ENCODE measurements around the gene SIGLEC10. TPM values are rescaled to one million over a fixed set of nuclear protein-coding genes. Genes with fewer than 3 reads are reported as not detected.
"Not testable (repeated sequence)": the region's sequence is repeated elsewhere in the genome, so short reads cannot be mapped to it uniquely, and the experiment has no call there.

The SIGLEC10 gene
- total RNA-seq, 1 donor from 2014 or later: not detected

DNA sequence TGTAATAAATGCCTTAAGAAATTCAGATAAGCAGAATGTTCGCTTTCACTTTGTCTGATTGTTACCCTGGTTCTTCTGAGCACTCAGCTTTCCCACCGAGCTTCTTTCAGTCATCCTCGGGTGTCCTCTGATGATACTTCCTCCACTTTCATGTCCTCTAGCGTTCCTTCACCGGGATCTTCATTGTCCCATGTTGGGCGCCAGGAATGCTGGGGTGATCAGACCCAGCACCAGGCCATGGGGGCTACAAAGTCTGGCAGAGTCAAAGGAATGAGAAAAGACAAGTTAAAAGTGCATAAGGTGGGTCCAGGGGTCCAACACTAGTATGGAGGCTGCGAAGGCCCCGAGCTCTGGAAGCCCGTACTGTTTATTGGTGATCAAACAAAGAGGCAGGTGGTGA, 15.3 kb downstream of the SIGLEC10 start:
- H3K27me3 Mint-ChIP-seq (ENCODE audit: low read depth, unreplicated experiment): no peaks in the 10 kb centered on the region
- Histone ChIP-seq H2AFZ (ENCODE audit: low read depth, low read length) (no peak overlapping the region), H3K4me1 (ENCODE audit: insufficient read depth, low read length) (no peaks in the 10 kb centered on the region), H3K9me3 (ENCODE audit: insufficient read depth, low read depth, low read length) (peaks cover 11% of the 10 kb centered on the region), H3K27ac (ENCODE audit: low read depth, low read length) (no peak overlapping the region), H3K4me2 (ENCODE audit: low read length) (no peak overlapping the region), H3K4me3 (ENCODE audit: insufficient read depth, low read depth, low read length) (no peak overlapping the region), H3K79me2 (ENCODE audit: insufficient read depth, low read length) (no peaks in the 10 kb centered on the region), H3K27me3 (ENCODE audit: insufficient read depth, low read length) (no peaks in the 10 kb centered on the region), H3K9ac (ENCODE audit: low read length) (no peak overlapping the region), H3K36me3 (ENCODE audit: insufficient read depth, low read length) (no peaks in the 10 kb centered on the region), H4K20me1 (ENCODE audit: insufficient read depth, low read length) (no peaks in the 10 kb centered on the region)
- DNase-seq (ENCODE audit: low read depth) (no peak), FAIRE-seq (no peak)
- TF ChIP-seq, protein P1, sequence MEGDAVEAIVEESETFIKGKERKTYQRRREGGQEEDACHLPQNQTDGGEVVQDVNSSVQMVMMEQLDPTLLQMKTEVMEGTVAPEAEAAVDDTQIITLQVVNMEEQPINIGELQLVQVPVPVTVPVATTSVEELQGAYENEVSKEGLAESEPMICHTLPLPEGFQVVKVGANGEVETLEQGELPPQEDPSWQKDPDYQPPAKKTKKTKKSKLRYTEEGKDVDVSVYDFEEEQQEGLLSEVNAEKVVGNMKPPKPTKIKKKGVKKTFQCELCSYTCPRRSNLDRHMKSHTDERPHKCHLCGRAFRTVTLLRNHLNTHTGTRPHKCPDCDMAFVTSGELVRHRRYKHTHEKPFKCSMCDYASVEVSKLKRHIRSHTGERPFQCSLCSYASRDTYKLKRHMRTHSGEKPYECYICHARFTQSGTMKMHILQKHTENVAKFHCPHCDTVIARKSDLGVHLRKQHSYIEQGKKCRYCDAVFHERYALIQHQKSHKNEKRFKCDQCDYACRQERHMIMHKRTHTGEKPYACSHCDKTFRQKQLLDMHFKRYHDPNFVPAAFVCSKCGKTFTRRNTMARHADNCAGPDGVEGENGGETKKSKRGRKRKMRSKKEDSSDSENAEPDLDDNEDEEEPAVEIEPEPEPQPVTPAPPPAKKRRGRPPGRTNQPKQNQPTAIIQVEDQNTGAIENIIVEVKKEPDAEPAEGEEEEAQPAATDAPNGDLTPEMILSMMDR (IDR thresholded peaks at IDR 0.05; ENCODE audit: insufficient read depth, low read depth, low read length): no peak
- TF ChIP-seq EZH2 (IDR thresholded peaks at IDR 0.05; ENCODE audit: insufficient read depth, low read length): no peak
- H3K4me1 Mint-ChIP-seq (ENCODE audit: low read depth, unreplicated experiment): peaks cover 8% of the 10 kb centered on the region
- H3K36me3 Mint-ChIP-seq (ENCODE audit: low read depth, unreplicated experiment): no peaks in the 10 kb centered on the region
- no peak overlapping the region for H3K27ac Mint-ChIP-seq (ENCODE audit: unreplicated experiment)
- peaks cover 34% of the 10 kb centered on the region for H3K9me3 Mint-ChIP-seq (ENCODE audit: unreplicated experiment)
- no peak overlapping the region for H3K4me3 Mint-ChIP-seq (ENCODE audit: unreplicated experiment)

DNA sequence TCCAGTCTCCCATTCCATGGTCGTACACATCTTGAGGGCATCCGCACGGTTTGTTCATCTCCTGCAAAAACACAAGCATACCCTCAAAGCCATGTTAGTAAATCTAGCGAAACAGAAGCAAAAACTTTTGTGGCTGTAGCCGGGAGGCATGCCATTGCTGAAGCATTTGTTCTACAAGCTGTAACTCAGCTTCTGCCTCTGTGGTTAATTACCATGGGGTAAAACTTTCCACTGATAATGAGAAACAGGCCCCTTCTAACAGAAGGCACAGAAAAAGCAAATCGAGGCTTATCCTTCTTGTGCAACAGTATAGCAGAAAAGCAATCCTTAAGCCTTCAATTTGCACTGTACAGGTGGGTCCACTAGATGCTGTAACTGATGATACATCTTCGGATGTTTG, 17.5 kb downstream of the SIGLEC10 start:
- H2AFZ ChIP-seq (ENCODE audit: low read depth, low read length); H3K79me2 ChIP-seq (ENCODE audit: insufficient read depth, low read length); H3K36me3 ChIP-seq (ENCODE audit: insufficient read depth, low read length); H3K4me1 Mint-ChIP-seq (ENCODE audit: low read depth, unreplicated experiment); H3K4me1 ChIP-seq (ENCODE audit: insufficient read depth, low read length); H3K27me3 Mint-ChIP-seq (ENCODE audit: low read depth, unreplicated experiment); DNase-seq (ENCODE audit: low read depth); H3K4me3 Mint-ChIP-seq (ENCODE audit: unreplicated experiment); H3K36me3 Mint-ChIP-seq (ENCODE audit: low read depth, unreplicated experiment); H3K27me3 ChIP-seq (ENCODE audit: insufficient read depth, low read length); H3K4me3 ChIP-seq (ENCODE audit: insufficient read depth, low read depth, low read length); H3K27ac Mint-ChIP-seq (ENCODE audit: unreplicated experiment); FAIRE-seq; H3K4me2 ChIP-seq (ENCODE audit: low read length); H4K20me1 ChIP-seq (ENCODE audit: insufficient read depth, low read length); H3K9ac ChIP-seq (ENCODE audit: low read length); H3K27ac ChIP-seq (ENCODE audit: low read depth, low read length): not testable (repeated sequence)
- peaks cover 11% of the 10 kb centered on the region for H3K9me3 ChIP-seq (ENCODE audit: insufficient read depth, low read depth, low read length)
- H3K9me3 Mint-ChIP-seq (ENCODE audit: unreplicated experiment): peaks cover 28% of the 10 kb centered on the region

DNA sequence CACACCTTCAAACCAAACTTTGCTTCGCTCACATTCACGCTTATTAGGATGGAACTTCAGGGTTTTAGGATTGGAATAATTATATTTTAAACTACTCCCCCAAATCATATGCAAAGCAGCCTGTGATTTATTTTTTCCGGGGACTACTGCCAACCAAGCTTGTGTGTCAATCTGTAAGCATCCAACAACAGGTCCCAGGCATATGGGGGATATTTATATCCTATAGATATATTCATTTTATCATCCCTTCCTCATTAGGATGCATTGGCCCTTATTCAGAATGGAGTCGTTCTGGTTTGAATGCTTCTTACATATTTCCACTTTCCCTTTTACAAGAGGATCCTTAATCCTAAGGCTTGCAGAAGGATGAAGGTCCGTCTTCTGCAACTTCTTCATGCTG, 18.2 kb downstream of the SIGLEC10 start:
- H2AFZ ChIP-seq (ENCODE audit: low read depth, low read length): no peak overlapping the region
- no peak for FAIRE-seq
- no peaks in the 10 kb centered on the region for H3K4me1 ChIP-seq (ENCODE audit: insufficient read depth, low read length)
- H3K27ac Mint-ChIP-seq (ENCODE audit: unreplicated experiment): no peak overlapping the region
- no peaks in the 10 kb centered on the region for H3K79me2 ChIP-seq (ENCODE audit: insufficient read depth, low read length)
- H3K4me2 ChIP-seq (ENCODE audit: low read length): no peak overlapping the region
- peaks cover 9% of the 10 kb centered on the region for H3K4me1 Mint-ChIP-seq (ENCODE audit: low read depth, unreplicated experiment)
- H3K9me3 ChIP-seq (ENCODE audit: insufficient read depth, low read depth, low read length): peaks cover 11% of the 10 kb centered on the region
- H3K36me3 ChIP-seq (ENCODE audit: insufficient read depth, low read length): no peaks in the 10 kb centered on the region
- H3K9ac ChIP-seq (ENCODE audit: low read length): no peak overlapping the region
- peaks cover 27% of the 10 kb centered on the region for H3K9me3 Mint-ChIP-seq (ENCODE audit: unreplicated experiment)
- H3K36me3 Mint-ChIP-seq (ENCODE audit: low read depth, unreplicated experiment): no peaks in the 10 kb centered on the region
- no peak for DNase-seq (ENCODE audit: low read depth)
- H4K20me1 ChIP-seq (ENCODE audit: insufficient read depth, low read length): no peaks in the 10 kb centered on the region
- no peak overlapping the region for H3K4me3 ChIP-seq (ENCODE audit: insufficient read depth, low read depth, low read length)
- H3K4me3 Mint-ChIP-seq (ENCODE audit: unreplicated experiment): no peak overlapping the region
- TF ChIP-seq, protein P1 (IDR thresholded peaks at IDR 0.05; ENCODE audit: insufficient read depth, low read depth, low read length): no peak
- TF ChIP-seq EZH2 (IDR thresholded peaks at IDR 0.05; ENCODE audit: insufficient read depth, low read length): no peak
- no peaks in the 10 kb centered on the region for H3K27me3 Mint-ChIP-seq (ENCODE audit: low read depth, unreplicated experiment)
- no peaks in the 10 kb centered on the region for H3K27me3 ChIP-seq (ENCODE audit: insufficient read depth, low read length)
- H3K27ac ChIP-seq (ENCODE audit: low read depth, low read length): no peak overlapping the region

All from astrocyte (in vitro differentiated cells and primary cell).